ENCODE data around the gene EFCAB8.
"Not testable (repeated sequence)": the region's sequence is repeated elsewhere in the genome, so short reads cannot be mapped to it uniquely, and the experiment has no call there.

EFCAB8 gene

GRCh38 chr20:32912688-32913087 lies 54.0 kb downstream of the EFCAB8 start:
- no peak for DNase-seq (ENCODE audit: low read depth)

- DNase-seq (ENCODE audit: low read depth): no peak
Measured at GRCh38 chr20:32914031-32914430, 55.3 kb downstream of the EFCAB8 start.

- DNase-seq (ENCODE audit: low read depth): no peak
Measured at GRCh38 chr20:32917191-32917950, 58.6 kb downstream of the EFCAB8 start.

GRCh38 chr20:32918296-32918695 lies 59.6 kb downstream of the EFCAB8 start:
- no peak for DNase-seq (ENCODE audit: low read depth)

- no peak for DNase-seq (ENCODE audit: low read depth)
Measured at GRCh38 chr20:32918751-32919150, 60.0 kb downstream of the EFCAB8 start.

GRCh38 chr20:32920066-32920465 lies 61.3 kb downstream of the EFCAB8 start:
- DNase-seq (ENCODE audit: low read depth): no peak

GRCh38 chr20:32920530-32921298 lies 62.0 kb downstream of the EFCAB8 start:
- no peak for DNase-seq (ENCODE audit: low read depth)

- DNase-seq (ENCODE audit: low read depth): no peak
Measured at GRCh38 chr20:32922466-32922865, 63.7 kb downstream of the EFCAB8 start.

- DNase-seq (ENCODE audit: low read depth): no peak
Measured at GRCh38 chr20:32924781-32925180, 66.1 kb downstream of the EFCAB8 start.

GRCh38 chr20:32925481-32926196 lies 66.9 kb downstream of the EFCAB8 start:
- DNase-seq (ENCODE audit: low read depth): no peak

GRCh38 chr20:32929162-32929561 lies 70.4 kb downstream of the EFCAB8 start:
- DNase-seq (ENCODE audit: low read depth): no peak

GRCh38 chr20:32930181-32930580 lies 71.5 kb downstream of the EFCAB8 start:
- DNase-seq (ENCODE audit: low read depth): no peak

GRCh38 chr20:32930701-32931100 lies 72.0 kb downstream of the EFCAB8 start:
- DNase-seq (ENCODE audit: low read depth): no peak

GRCh38 chr20:32934580-32934979 lies 75.9 kb downstream of the EFCAB8 start:
- DNase-seq (ENCODE audit: low read depth): no peak

- no peak for DNase-seq (ENCODE audit: low read depth)
Measured at GRCh38 chr20:32941155-32941885, 82.6 kb downstream of the EFCAB8 start.

- no peak for DNase-seq (ENCODE audit: low read depth)
Measured at GRCh38 chr20:32943490-32944052, 84.8 kb downstream of the EFCAB8 start.

GRCh38 chr20:32945710-32946221 lies 87.0 kb downstream of the EFCAB8 start:
- peak; percentile 37 for DNase-seq (ENCODE audit: low read depth)

GRCh38 chr20:32946629-32947028 lies 87.9 kb downstream of the EFCAB8 start:
- no peak for DNase-seq (ENCODE audit: low read depth)

GRCh38 chr20:32950539-32950938 lies 91.8 kb downstream of the EFCAB8 start:
- DNase-seq (ENCODE audit: low read depth): not testable (repeated sequence)

GRCh38 chr20:32957459-32957858 lies 98.7 kb downstream of the EFCAB8 start:
- no peak for DNase-seq (ENCODE audit: low read depth)

GRCh38 chr20:32958574-32958973 lies 99.9 kb downstream of the EFCAB8 start:
- no peak for DNase-seq (ENCODE audit: low read depth)
